Keratinocyte (primary cell): ENCODE data around the gene ELMO2. TPM values are rescaled to one million over a fixed set of nuclear protein-coding genes. Genes with fewer than 3 reads are reported as not detected.

ENCODE experiments used
- DNase-seq: peaks from one replicate; pipeline ENCODE4 v3.0.0-alpha.2; 2011; ENCODE audit warnings: low read depth, missing footprints, low spot score
- FAIRE-seq: peaks from 2 replicates; lab custom pipeline; 2011; peaks lifted over from hg19 to GRCh38; lab: Jason Lieb, UNC
- H2AFZ ChIP-seq: 2 replicates; pipeline ENCODE4 v1.6.0; 2012; ENCODE audit warnings: low read length, control low read depth, inconsistent platforms; ENCODE audit not compliant: control insufficient read depth
- H3K27ac ChIP-seq: 2 replicates; pipeline ENCODE4 v1.5.1; 2011; ENCODE audit warnings: low read length; ENCODE audit not compliant: control insufficient read depth, insufficient read depth
- H3K27me3 ChIP-seq: 3 replicates; pipeline ENCODE4 v1.6.0; 2011; ENCODE audit warnings: low read length; ENCODE audit not compliant: control insufficient read depth, insufficient read depth; ENCODE audit errors: extremely low read depth
- H3K36me3 ChIP-seq, 2 experiments: 2 replicates in 1 of 2; 3 replicates in 1 of 2; pipeline ENCODE4 v1.5.1; 2011; ENCODE audit warnings: low read length in 2 of 2, mild to moderate bottlenecking in 1 of 2; ENCODE audit not compliant: control insufficient read depth in 2 of 2, insufficient read depth in 2 of 2; ENCODE audit errors: extremely low read depth in 1 of 2
- H3K4me1 ChIP-seq: 3 replicates; pipeline ENCODE4 v1.5.1; 2011; ENCODE audit warnings: low read length; ENCODE audit not compliant: control insufficient read depth, insufficient read depth; ENCODE audit errors: extremely low read depth
- H3K4me2 ChIP-seq: 3 replicates; pipeline ENCODE4 v1.6.0; 2011; ENCODE audit warnings: low read depth, low read length; ENCODE audit not compliant: control insufficient read depth, insufficient read depth; ENCODE audit errors: extremely low read depth
- H3K4me3 ChIP-seq, 3 experiments: fragments of 200-600 bp in 1 of 3; sonication (generic) in 1 of 3; 2 replicates in 2 of 3; 3 replicates in 1 of 3; pipeline ENCODE4 v1.5.1; 2011 to 2016; ENCODE audit warnings: low read length in 3 of 3, mild to moderate bottlenecking in 3 of 3, control low read depth in 2 of 3, inconsistent platforms in 1 of 3, low read depth in 1 of 3, mixed read lengths in 1 of 3, mixed run types in 1 of 3, moderate library complexity in 1 of 3; ENCODE audit not compliant: control insufficient read depth in 2 of 3, insufficient read depth in 2 of 3; ENCODE audit errors: extremely low read depth in 1 of 3
- H3K79me2 ChIP-seq: 2 replicates; pipeline ENCODE4 v1.6.0; 2012; ENCODE audit warnings: low read length; ENCODE audit not compliant: control insufficient read depth, insufficient read depth
- H3K9ac ChIP-seq: 3 replicates; pipeline ENCODE4 v1.6.0; 2011; ENCODE audit warnings: low read length; ENCODE audit not compliant: control insufficient read depth, insufficient read depth; ENCODE audit errors: extremely low read depth
- H3K9me1 ChIP-seq: 3 replicates; pipeline ENCODE4 v1.6.0; 2011; ENCODE audit warnings: low read length; ENCODE audit not compliant: control insufficient read depth, insufficient read depth; ENCODE audit errors: extremely low read depth
- H3K9me3 ChIP-seq: 2 replicates; pipeline ENCODE4 v1.5.1; 2012; ENCODE audit warnings: low read depth, low read length; ENCODE audit not compliant: control insufficient read depth
- H4K20me1 ChIP-seq: 3 replicates; pipeline ENCODE4 v1.6.0; 2011; ENCODE audit warnings: low read length; ENCODE audit not compliant: control insufficient read depth, insufficient read depth; ENCODE audit errors: extremely low read depth
- EZH2 ChIP-seq: IDR thresholded peaks from one replicate; pipeline ENCODE4 v1.6.1; 2012; ENCODE audit warnings: inconsistent platforms, mild to moderate bottlenecking, low read length, moderate library complexity
- dilution Hi-C: fragments of 300-500 bp; cut with MboI; formaldehyde crosslinking; loops from one replicate; pipeline ENCODE4 v1.7.0; 2020; ENCODE audit warnings: low sequenced_read_pairs; ENCODE audit not compliant: extremely low pct_ligation_motif_present
- polyA plus RNA-seq, 5 experiments: library from polyadenylated mRNA; depleted of rRNA in 3 of 5; stranded (reverse) in 3 of 5; stranded (forward) in 1 of 5; unstranded in 1 of 5; fragments of >200 nt; gene quantifications; 1 replicate in 1 of 5; 2 replicates in 3 of 5; 3 replicates in 1 of 5; pipeline versions ENCODE4 v1.2.1 to v1.2.3, GENCODE V29; 2011 to 2012; ENCODE audit warnings: missing spikeins in 2 of 5, low read depth in 1 of 5, low replicate concordance in 1 of 5
- TF ChIP-seq, protein P1 (sequence below), 3 experiments: IDR thresholded peaks in 1 of 3; conservative IDR thresholded peaks in 1 of 3; optimal IDR thresholded peaks in 1 of 3; 2 replicates in 2 of 3; 3 replicates in 1 of 3; pipeline versions ENCODE3 to v1.5.1; 2011; ENCODE audit warnings: low read length in 3 of 3, mild to moderate bottlenecking in 3 of 3, moderate library complexity in 2 of 3, control low read depth in 1 of 3, inconsistent platforms in 1 of 3; ENCODE audit not compliant: insufficient read depth in 2 of 3; ENCODE audit errors: extremely low read depth in 1 of 3

Gene ELMO2
- polyA plus RNA-seq, 1 donor (not counting 4 experiments of a cell fraction or from before 2014, with no cell fraction given): 28.5 TPM

DNA sequence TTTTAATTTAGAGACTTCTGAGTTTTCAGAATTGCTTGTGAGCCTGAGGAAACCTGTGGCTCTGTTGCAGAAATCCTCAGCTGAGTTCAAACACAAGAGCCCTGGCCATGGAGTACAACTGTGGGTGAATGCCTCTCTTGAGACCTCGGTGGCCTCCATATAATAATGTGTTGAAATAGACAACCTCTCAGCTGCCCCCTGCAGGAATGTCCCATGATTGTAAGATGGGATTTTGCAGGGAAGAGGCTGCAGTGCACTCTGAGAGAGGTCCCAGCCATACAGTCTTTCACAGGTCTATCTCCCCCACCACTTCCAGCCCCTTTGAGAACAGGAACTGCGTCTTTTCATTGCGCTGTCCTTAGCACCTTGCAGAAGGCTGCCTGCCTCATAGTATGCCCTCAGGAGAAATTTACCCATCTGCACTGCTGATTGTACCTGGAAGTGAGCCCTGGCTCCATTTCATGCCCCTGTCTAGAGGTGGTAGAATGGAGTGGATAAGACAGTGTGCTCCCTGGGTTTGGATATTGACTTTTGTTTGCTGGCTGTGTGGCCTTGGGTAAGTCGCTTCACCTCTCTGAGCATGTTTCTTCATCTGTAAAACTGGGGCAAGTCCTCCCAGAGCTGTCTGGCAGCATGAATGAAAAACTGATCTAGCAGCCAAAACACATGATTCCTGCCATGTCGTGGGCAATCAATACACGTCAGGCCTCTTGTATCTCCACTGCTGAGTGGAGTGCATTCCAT lies 81.3 kb downstream of the ELMO2 start:
- dilution Hi-C loops: no loop called here
- no peak for FAIRE-seq
- Histone ChIP-seq H3K9ac (no peak overlapping the region), H3K4me2 (no peak overlapping the region), H3K9me3 (no peaks in the 10 kb centered on the region), H4K20me1 (peaks cover 5% of the 10 kb centered on the region), H2AFZ (no peak overlapping the region), H3K9me1 (no peaks in the 10 kb centered on the region), H3K4me1 (peaks cover 18% of the 10 kb centered on the region), H3K36me3 (no peaks in the 10 kb centered on the region), H3K27me3 (peaks cover 46% of the 10 kb centered on the region), H3K79me2 (no peaks in the 10 kb centered on the region), H3K4me3 (no peak overlapping the region), H3K27ac (no peak overlapping the region)
- TF ChIP-seq, protein P1, sequence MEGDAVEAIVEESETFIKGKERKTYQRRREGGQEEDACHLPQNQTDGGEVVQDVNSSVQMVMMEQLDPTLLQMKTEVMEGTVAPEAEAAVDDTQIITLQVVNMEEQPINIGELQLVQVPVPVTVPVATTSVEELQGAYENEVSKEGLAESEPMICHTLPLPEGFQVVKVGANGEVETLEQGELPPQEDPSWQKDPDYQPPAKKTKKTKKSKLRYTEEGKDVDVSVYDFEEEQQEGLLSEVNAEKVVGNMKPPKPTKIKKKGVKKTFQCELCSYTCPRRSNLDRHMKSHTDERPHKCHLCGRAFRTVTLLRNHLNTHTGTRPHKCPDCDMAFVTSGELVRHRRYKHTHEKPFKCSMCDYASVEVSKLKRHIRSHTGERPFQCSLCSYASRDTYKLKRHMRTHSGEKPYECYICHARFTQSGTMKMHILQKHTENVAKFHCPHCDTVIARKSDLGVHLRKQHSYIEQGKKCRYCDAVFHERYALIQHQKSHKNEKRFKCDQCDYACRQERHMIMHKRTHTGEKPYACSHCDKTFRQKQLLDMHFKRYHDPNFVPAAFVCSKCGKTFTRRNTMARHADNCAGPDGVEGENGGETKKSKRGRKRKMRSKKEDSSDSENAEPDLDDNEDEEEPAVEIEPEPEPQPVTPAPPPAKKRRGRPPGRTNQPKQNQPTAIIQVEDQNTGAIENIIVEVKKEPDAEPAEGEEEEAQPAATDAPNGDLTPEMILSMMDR (optimal IDR thresholded peaks at IDR 0.05 in 1 of 3, IDR thresholded peaks at IDR 0.05 in 1 of 3, conservative IDR thresholded peaks at IDR 0.05 in 1 of 3; ENCODE audit: extremely low read depth in 1 of 3, insufficient read depth in 2 of 3, low read length in 3 of 3): peak; percentile 37 to 55 (median 50)
- TF ChIP-seq EZH2: no peak
- DNase-seq: no peak

DNA sequence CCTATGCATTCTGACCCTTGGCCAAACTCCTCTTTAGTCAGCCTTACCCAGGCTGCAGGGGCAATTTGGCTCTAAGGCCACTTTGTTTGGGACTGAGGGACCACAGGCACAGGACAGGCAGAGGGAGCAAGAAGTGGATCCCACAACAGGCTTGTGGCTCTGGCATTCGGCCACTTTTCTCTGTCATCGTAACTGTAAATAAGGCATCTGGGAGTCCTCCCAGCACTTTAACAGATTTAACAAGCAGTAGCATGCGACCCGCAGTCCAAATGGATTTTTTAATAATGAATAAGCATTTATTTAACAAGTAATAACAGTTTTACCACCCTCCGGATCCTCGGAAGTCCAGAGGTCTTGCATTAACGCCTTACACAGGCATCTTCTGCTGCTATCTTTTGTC lies 82.0 kb downstream of the ELMO2 start:
- no peak overlapping the region for H3K4me3 ChIP-seq
- H3K4me2 ChIP-seq: peak overlapping the region; percentile 18
- H2AFZ ChIP-seq: no peak overlapping the region
- H3K79me2 ChIP-seq: no peaks in the 10 kb centered on the region
- no peak overlapping the region for H3K27ac ChIP-seq
- DNase-seq (no peak), FAIRE-seq (no peak)
- H3K9ac ChIP-seq: no peak overlapping the region
- H3K27me3 ChIP-seq: peaks cover 46% of the 10 kb centered on the region
- H4K20me1 ChIP-seq: peaks cover 5% of the 10 kb centered on the region
- dilution Hi-C loops: no loop called here
- no peak for TF ChIP-seq EZH2
- TF ChIP-seq, protein P1 (optimal IDR thresholded peaks at IDR 0.05 in 1 of 3, IDR thresholded peaks at IDR 0.05 in 1 of 3, conservative IDR thresholded peaks at IDR 0.05 in 1 of 3; ENCODE audit: extremely low read depth in 1 of 3, insufficient read depth in 2 of 3, low read length in 3 of 3): no peak
- H3K9me1 ChIP-seq: no peaks in the 10 kb centered on the region
- H3K36me3 ChIP-seq: no peaks in the 10 kb centered on the region
- H3K4me1 ChIP-seq: peaks cover 18% of the 10 kb centered on the region
- H3K9me3 ChIP-seq: no peaks in the 10 kb centered on the region
